GM19463 (cell line): ENCODE data around the gene GGPS1.
A peak's percentile ranks its signal among the peaks of the same experiment; 100 is the strongest.
"Not testable (repeated sequence)": the region's sequence is repeated elsewhere in the genome, so short reads cannot be mapped to it uniquely, and the experiment has no call there.

Experiments used
- ATAC-seq: cut with Tn5 transposase; IDR thresholded peaks from one replicate; pipeline ENCODE4 v1.9.1; 2021; ENCODE audit warnings: mild to moderate bottlenecking, moderate library complexity; ENCODE audit not compliant: unreplicated experiment

GGPS1 gene

DNA sequence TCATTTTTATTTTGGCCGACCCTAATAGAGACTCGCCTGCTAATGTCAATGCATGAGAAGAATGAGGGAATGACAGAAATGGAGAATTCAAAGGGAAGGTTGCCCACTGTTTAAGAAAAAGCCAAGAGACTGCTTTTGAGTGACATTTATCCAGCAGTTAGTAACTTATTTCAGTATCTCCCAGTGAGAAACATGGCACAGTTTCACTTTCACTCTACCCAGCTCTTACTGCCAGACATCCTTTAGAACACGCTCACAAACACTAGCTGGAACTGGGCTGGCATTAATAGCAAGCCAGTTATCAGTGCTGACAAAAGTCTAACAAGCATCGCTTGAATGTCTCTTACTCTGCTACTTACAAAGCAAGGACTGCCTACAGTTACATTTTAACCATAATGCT, 8.5 kb downstream of the GGPS1 start:
- ATAC-seq: no peak

DNA sequence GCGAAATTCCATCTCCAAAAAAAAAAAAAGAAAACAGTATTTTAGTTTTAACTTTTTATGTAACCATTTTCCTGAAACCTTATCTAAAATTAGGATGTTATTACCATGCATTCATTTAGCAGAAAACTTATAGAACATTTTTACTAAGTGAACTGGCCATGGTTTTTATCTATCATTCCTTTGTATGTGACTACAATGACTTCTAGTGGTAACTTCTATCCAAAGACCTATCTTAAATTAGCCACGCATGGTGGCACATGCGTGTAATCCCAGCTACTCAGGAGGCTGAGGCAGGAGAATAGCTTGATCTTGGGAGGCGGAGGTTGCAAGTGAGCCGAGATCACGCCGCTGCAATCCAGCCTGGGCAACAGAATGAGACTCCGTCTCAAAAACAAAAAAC, 11.4 kb downstream of the GGPS1 start:
- no peak for ATAC-seq

DNA sequence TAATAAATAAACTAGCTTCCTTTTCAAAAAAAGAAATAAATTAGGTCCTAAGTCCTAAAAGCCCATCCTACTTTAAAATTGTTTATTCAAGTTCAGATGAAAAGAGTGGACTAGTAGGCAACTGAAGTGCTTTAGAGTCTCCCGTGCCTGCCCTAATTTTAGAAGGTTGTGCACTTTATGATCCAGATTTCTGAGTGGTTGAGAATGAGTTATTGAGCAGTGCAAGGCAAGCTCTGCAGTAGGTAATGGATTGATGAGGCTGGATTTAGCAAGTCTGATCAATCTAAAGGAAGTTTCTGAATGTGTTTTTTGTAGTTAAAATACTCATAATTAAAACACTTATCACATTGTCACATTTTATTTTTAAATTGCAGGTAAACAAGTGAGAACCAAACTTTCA, 13.0 kb downstream of the GGPS1 start:
- ATAC-seq: no peak

DNA sequence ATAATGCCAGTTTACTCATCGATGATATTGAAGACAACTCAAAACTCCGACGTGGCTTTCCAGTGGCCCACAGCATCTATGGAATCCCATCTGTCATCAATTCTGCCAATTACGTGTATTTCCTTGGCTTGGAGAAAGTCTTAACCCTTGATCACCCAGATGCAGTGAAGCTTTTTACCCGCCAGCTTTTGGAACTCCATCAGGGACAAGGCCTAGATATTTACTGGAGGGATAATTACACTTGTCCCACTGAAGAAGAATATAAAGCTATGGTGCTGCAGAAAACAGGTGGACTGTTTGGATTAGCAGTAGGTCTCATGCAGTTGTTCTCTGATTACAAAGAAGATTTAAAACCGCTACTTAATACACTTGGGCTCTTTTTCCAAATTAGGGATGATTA, 13.7 kb downstream of the GGPS1 start:
- no peak for ATAC-seq

DNA sequence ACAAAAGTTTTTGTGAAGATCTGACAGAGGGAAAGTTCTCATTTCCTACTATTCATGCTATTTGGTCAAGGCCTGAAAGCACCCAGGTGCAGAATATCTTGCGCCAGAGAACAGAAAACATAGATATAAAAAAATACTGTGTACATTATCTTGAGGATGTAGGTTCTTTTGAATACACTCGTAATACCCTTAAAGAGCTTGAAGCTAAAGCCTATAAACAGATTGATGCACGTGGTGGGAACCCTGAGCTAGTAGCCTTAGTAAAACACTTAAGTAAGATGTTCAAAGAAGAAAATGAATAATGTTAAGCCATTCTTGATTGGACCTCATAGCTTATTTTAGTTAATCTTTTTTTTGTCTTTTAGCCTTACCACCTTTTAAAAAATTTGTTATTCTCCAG, 14.1 kb downstream of the GGPS1 start:
- no peak for ATAC-seq

DNA sequence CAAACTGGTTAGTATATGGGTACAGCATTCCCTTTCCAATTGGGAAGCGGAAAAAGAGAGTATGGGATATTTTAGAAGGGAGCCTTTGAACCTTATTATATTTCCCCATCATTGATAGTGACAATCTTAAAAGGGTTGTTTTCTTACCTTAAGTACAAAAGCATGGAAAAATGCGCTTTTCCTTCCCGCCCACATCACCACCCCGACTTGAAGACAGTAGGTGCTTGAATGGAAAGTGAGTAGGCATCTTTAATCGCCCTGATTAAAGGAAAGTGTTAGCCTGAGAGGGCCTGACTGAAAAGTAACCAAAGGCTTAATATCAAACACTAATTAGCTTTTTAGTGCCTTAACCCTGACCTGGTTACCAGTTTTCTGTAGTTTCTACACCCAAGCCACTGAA, 15.4 kb downstream of the GGPS1 start:
- no peak for ATAC-seq

DNA sequence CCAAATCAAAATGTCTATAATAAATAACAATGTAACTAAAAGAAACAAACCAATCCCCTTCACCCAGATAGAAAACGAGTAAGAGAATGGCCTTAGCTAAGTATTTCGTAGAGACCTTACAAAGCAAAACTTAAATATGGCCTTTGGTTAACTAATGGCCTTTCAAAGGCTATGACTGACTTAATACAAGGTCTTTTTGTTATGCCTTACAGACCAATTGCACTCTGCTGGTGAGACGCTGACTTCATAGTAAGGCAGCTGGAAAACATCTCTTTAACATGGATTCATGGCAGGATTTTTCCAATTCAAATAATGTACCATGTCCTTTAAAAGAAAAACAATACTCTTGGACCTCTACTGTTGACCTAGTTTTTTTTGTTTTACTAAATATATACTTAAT, 23.1 kb downstream of the GGPS1 start:
- no peak for ATAC-seq

DNA sequence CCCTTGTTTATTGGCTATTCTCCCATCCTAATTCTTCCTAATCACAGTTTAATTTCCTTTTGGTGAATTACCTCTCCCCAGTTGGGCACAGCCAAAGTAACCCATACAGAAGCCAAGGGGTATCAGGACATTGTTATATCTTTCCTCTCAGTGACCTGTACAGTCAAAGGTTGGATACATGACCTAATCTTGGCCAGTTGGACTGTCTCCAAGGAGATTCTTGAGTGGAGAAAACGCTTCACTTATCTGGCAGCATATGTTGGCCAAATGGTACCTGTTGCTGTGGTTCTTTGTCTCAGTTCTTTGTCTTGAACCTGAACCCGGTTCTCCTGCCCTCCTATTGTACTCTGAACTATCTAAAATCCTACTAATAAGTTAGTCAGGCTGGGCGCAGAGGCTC, 23.5 kb downstream of the GGPS1 start:
- ATAC-seq: no peak

DNA sequence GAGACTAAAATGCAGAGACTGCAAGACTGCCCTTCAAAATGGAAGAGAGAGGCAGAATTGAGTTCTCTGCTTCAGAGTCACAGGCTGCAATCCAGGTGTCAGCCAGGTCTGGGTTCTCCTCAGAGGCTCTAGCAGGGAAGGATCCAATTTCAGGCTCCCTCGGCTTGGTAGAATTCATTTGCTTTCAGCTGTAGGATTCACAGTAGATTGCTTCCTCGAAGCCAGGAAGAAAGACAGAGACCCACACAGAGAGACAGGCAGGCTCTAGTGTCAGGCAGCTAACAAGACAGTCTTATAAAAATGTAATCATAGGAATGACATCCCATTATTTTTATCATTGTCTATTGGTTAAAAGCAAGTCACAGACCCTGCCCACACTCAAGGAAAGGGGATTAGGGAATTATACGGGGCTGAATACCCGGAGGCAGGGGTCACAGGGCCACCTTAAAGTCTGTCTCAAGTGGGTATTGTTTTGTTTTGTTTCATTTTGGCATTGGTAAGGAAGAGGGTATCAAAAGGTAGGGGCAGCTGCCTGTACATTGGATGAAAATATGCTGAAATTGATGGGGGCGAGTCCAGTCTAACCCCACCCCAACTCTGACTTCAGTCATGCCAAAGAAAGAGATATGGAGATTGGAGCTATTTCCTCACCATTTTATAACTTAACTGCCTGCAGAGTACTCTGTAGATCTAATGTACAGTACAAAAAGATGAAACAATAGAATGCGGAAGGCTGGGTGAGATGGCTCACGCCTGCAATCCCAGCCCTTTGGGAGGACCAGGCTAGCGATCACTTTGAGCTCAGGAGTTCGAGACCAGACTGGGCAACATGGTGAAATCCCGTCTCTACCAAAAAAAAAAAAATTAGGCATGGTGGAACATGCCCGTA, 29.4 kb downstream of the GGPS1 start:
- ATAC-seq: no peak

DNA sequence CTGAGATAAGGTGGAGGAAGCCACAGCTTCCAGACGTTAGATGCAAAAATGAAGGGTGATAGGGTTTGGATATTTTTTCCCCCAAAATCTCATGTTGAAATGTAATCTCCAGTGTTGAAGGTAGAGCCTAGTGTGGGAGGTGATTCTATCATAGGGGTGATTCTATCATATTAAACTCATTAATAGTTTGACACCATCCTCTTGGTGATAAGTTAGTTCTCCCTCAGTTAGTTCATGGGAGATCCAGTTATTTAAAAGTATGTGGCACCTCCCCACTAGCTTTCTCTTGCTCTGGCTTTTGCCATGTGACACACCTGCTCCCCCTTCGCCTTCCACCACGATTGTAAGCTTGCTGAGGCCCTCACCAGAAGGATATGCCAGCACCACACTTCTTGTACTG, 30.5 kb downstream of the GGPS1 start:
- no peak for ATAC-seq

DNA sequence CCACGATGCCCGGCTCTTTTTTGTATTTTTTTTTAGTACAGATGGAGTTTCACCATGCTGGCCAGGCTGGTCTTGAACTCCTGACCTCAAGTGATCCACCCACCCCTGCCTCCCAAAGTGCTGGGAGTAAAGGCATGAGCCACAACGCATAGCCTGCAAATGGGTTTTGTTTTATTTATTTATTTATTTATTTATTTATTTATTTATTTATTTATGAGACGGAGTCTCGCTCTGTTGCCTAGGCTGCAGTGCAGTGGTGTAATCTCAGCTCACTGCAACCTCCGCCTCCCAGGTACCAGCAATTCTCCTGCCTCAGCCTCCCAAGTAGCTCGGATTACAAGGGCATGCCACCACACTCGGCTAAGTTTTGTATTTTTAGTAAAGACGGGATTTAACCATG, 35.8 kb downstream of the GGPS1 start:
- not testable (repeated sequence) for ATAC-seq

DNA sequence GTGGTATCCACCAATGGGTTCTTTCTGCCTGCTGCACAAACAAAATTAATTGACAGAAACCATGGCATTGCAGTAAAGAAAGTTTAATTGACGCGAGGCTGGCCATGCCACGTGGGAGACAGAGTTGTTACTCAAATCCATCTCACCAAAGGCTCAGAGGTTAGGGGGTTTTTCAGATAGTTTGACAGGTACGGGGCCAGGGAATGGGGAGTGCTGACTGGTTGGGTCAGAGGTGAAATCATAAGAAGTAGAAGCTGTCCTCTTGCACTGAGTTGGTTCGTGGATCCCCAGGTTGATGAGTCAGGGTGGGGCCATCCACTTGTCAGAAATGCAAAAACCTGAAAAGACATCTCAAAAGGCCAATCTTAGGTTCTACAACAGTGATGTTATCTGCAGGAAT, 37.9 kb downstream of the GGPS1 start:
- ATAC-seq: no peak

DNA sequence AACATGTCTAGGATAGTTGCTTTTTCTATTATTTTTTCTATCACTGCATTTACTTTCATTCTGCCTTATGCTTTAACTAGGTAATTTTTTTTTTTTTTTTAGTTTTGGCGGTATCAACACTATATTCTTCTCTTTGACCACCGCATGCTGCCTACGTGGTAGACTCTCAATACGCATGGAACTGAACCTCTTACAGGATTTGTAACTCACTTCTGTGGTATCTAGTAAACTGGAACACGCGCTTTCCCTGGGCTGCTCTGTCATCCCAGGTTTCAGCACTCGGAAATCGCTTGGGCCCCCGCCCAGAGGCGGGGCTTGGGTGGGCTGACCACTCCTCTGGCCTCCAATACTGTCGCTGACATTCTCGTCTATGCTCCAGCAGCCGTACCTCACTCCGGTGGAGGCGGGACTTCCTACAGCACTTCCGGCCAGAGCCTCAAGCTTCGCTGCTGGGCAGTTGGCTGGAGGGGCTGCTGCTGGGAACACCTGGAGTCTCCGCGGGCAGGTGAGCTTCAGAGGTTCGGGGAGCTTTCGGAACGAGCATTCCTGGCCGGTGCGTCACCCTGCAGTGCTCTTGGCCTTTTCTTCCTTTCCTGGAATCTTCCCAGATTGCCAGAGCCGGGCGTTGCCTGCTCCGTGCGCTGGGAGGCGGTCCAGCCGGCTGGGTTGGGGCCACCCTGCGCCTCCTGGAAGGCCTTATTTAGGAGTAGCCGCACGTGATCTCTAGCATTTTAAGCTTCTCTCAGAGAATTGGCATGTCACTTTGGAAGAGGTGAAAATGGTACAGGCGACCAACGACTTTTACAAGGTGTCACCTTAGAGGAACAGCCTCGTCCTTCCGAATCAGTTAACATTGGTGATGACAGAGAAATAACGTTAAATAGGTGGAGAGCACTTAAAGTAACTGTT, 38.9 kb downstream of the GGPS1 start, which contains the start of gene TBCE:
TSS of gene TBCE (plus strand) at position 428 of the 909 bp plus-strand sequence. CDS start 12,623 bp downstream, outside the sequence.
- peak; percentile 100 for ATAC-seq

DNA sequence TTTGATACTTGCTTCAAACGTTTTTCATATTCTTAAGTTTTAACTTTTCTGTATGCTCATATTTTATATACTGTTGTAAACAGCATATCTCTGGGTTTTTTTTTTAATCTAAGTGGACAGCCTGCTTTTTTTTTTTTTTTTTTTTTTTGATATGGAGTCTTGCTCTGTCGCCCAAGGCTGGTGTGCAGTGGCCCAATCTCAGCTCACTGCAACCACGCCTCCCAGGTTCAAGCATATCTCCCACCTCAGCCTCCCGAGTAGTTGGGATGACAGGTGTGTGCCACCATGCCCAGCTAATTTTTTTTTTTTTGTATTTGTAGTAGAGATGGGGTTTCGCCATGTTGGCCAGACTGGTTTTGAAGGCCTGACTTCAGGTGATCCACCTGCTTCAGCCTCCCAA, 40.1 kb downstream of the GGPS1 start:
- no peak for ATAC-seq

DNA sequence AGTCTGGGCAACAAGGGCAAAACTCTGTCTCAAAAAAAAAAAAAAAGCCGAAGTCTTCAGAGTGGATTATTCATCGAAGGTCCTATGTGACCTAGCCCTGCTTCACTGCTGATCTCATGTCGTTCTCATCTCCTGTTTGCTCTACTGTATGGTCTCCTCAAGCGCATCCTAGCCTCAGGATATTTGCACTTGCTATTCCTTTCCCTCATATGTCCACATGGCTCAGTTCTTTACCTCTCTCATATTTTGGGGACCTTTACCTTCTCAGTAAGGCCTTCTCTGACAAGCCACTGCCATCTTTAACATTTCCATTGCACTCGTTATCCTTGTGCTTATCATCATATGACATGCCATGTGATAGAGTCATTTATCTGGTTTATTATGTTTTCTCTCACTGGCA, 41.4 kb downstream of the GGPS1 start:
- no peak for ATAC-seq

DNA sequence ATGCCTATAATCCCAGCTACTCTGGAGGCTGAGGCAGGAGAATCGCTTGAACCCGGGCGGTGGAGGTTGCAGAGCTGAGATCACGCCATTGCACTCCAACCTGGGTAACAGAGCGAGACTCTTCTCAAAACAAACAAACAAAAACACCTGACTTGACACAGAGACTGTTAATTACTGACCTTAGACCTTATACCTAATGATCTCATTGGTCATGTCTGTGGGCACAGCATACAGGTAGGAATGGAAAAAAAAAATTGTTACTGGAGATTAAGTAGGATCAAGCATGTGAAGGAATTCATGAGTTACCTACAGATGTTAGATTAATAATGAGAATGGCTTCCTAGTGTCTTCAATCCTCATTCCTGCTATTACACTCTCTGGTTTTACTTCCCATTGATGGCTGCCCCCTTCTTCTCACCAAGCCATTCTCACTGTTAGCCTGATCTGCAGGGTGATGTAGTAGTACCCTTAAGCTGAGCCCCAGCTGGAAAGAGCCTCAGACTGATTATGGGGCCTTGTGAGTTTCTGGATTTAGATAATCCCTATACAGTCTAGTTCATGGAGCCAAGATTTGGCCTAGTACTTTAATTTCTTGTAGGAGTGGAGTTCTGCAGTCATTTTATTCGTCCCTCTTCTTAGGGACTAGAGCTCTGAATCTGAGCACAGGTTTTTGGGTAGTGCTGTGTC, 47.7 kb downstream of the GGPS1 start:
- ATAC-seq: no peak

DNA sequence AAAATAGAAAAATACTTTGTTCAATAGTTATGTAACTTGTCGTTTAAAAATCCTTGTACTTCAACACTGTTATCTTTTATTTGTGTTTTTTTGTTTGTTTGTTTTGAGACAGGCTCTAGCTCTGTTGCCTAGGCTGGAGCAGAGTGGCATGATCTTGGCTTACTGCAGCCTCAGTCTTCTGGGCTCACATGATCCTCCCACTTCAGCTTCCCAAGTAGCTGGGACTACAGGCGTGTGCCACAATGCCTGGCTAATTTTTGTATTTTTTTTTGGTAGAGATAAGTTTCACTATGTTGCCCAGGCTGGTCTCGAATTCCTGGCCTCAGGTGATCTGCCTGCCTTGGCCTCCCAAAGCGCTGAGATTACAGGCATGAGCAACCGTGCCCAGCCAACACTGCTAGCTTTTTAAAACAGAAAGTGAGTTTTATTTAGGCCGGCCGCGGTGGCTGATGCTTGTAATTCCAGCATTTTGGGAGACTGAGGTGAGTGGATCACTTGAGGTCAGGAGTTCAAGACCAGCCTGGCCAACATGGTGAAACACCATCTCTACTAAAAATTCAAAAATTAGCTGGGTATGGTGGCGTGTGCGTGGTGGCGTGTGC, 49.9 kb downstream of the GGPS1 start:
- not testable (repeated sequence) for ATAC-seq

DNA sequence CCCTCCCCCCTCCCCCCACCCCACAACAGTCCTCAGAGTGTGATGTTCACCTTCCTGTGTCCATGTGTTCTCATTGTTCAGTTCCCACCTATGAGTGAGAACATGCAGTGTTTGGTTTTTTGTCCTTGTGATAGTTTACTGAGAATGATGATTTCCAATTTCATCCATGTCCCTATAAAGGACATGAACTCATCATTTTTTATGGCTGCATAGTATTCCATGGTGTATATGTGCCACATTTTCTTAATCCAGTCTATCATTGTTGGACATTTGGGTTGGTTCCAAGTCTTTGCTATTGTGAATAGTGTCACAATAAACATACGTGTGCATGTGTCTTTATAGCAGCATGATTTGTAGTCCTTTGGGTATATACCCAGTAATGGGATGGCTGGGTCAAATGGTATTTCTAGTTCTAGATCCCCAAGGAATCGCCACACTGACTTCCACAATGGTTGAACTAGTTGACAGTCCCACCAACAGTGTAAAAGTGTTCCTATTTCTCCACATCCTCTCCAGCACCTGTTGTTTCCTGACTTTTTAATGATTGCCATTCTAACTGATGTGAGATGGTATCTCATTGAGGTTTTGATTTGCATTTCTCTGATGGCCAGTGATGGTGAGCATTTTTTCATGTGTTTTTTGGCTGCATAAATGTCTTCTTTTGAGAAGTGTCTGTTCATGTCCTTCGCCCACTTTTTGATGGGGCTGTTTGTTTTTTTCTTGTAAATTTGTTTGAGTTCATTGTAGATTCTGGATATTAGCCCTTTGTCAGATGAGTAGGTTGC, 53.8 kb downstream of the GGPS1 start:
- ATAC-seq: not testable (repeated sequence)

DNA sequence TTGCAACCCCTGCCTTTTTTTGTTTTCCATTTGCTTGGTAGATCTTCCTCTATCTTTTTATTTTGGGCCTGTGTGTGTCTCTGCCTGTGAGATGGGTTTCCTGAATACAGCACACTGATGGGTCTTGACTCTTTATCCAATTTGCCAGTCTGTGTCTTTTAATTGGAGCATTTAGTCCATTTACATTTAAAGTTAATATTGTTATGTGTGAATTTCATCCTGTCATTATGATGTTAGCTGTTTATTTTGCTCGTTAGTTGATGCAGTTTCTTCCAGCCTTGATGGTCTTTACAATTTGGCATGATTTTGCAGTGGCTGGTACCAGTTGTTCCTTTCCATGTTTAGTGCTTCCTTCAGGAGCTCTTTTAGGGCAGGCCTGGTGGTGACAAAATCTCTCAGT, 57.3 kb downstream of the GGPS1 start:
- not testable (repeated sequence) for ATAC-seq

DNA sequence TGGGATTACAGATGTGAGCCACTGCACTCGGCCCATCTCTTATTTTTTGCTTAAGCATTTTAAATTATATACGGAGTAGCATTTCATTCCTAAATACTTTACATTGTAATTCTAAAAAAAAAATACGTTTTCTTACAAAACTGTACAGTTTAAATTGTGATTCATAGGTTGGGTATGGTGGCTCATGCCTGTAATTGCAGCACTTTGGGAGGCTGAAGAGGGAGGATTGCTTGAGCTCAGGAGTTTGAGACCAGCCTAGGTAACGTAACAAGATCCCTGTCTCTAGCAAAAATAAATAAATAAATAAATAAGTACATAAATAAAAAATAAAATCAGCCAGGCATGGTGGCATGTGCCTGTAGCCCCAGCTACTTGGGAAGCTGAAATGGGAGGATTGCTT, 63.5 kb downstream of the GGPS1 start:
- no peak for ATAC-seq
